KMS-11 (cell line): ENCODE data around the gene ASPHD1.
"Not testable (repeated sequence)": the region's sequence is repeated elsewhere in the genome, so short reads cannot be mapped to it uniquely, and the experiment has no call there.

ENCODE experiments used
- H2AFZ ChIP-seq: fragments of 200-600 bp; sonication (generic); 2 replicates; pipeline ENCODE4 v1.6.1; 2016; ENCODE audit warnings: antibody characterized with exemption, mixed run types, low read depth
- H3K27ac ChIP-seq: fragments of 200-600 bp; sonication (generic); 2 replicates; pipeline ENCODE4 v1.6.1; 2016; ENCODE audit warnings: mild to moderate bottlenecking, mixed run types
- H3K27me3 ChIP-seq: fragments of 200-600 bp; sonication (generic); 2 replicates; pipeline ENCODE4 v1.6.1; 2017; ENCODE audit warnings: mild to moderate bottlenecking, low read depth, mixed run types, moderate library complexity; ENCODE audit not compliant: insufficient read depth
- H3K36me3 ChIP-seq: fragments of 200-600 bp; sonication (generic); 2 replicates; pipeline ENCODE4 v1.6.1; 2017; ENCODE audit warnings: mild to moderate bottlenecking, mixed run types; ENCODE audit not compliant: insufficient read depth
- H3K4me1 ChIP-seq: fragments of 200-600 bp; sonication (generic); 2 replicates; pipeline ENCODE4 v1.6.1; 2016; ENCODE audit warnings: mild to moderate bottlenecking, low read depth, mixed run types; ENCODE audit not compliant: poor library complexity, severe bottlenecking
- H3K4me2 ChIP-seq: fragments of 200-600 bp; sonication (generic); 2 replicates; pipeline ENCODE4 v1.7.0; 2016; ENCODE audit warnings: mild to moderate bottlenecking, mixed run types
- H3K4me3 ChIP-seq: fragments of 200-600 bp; sonication (generic); IDR thresholded peaks from 2 replicates; pipeline ENCODE4 v1.6.1; 2017; ENCODE audit warnings: low read depth, low read length, mixed read lengths; ENCODE audit not compliant: insufficient read depth
- H3K79me2 ChIP-seq: fragments of 200-600 bp; sonication (generic); 2 replicates; pipeline ENCODE4 v1.6.1; 2016; ENCODE audit warnings: low read depth, mixed run types; ENCODE audit not compliant: insufficient read depth
- H3K9ac ChIP-seq: fragments of 200-600 bp; sonication (generic); 2 replicates; pipeline ENCODE4 v1.6.1; 2016; ENCODE audit warnings: mild to moderate bottlenecking, mixed run types
- H4K20me1 ChIP-seq: fragments of 200-600 bp; sonication (generic); 2 replicates; pipeline ENCODE4 v1.6.1; 2016; ENCODE audit warnings: mild to moderate bottlenecking, mixed run types; ENCODE audit not compliant: insufficient read depth
- CTCF ChIP-seq: fragments of 200-600 bp; sonication (generic); conservative IDR thresholded peaks from 2 replicates; pipeline ENCODE4 v1.6.1; 2017; ENCODE audit warnings: low read depth, mild to moderate bottlenecking, antibody characterized with exemption, low read length, moderate library complexity, mixed read lengths

Gene ASPHD1

GRCh38 chr16:29881050-29881449 is 19.2 kb upstream of the ASPHD1 start:
- Histone ChIP-seq H2AFZ (no peak overlapping the region), H3K27me3 (peaks cover 36% of the 10 kb centered on the region; the same call in 1 of the 2 replicates), H3K4me1 (no peaks in the 10 kb centered on the region), H3K4me2 (no peak overlapping the region), H3K79me2 (no peaks in the 10 kb centered on the region), H3K36me3 (no peaks in the 10 kb centered on the region), H3K9ac (no peak overlapping the region), H4K20me1 (no peaks in the 10 kb centered on the region), H3K27ac (no peak overlapping the region), H3K4me3 (no peak overlapping the region)
- no peak for TF ChIP-seq CTCF

- no peaks in the 10 kb centered on the region for H3K36me3 ChIP-seq
- TF ChIP-seq CTCF = no peak
- H3K27me3 ChIP-seq = peaks cover 50% of the 10 kb centered on the region; the same call in 1 of the 2 replicates
- no peak overlapping the region for H3K9ac ChIP-seq
- no peak overlapping the region for H3K27ac ChIP-seq
- H3K79me2 ChIP-seq = no peaks in the 10 kb centered on the region
- H4K20me1 ChIP-seq = no peaks in the 10 kb centered on the region
- H2AFZ ChIP-seq = no peak overlapping the region
- H3K4me3 ChIP-seq = no peak overlapping the region
- H3K4me1 ChIP-seq = no peaks in the 10 kb centered on the region
- no peak overlapping the region for H3K4me2 ChIP-seq
These were observed 16.3 kb upstream of the ASPHD1 start for GRCh38 chr16:29883987-29884386.

- not testable (repeated sequence) for H2AFZ ChIP-seq, H3K27ac ChIP-seq, H3K36me3 ChIP-seq, H3K4me3 ChIP-seq, H3K4me1 ChIP-seq, H3K9ac ChIP-seq, H3K79me2 ChIP-seq, H4K20me1 ChIP-seq, H3K4me2 ChIP-seq
- peaks cover 43% of the 10 kb centered on the region for H3K27me3 ChIP-seq
These were observed 10.9 kb upstream of the ASPHD1 start for GRCh38 chr16:29889372-29889771.

- H3K27ac ChIP-seq = no peak overlapping the region
- no peak overlapping the region for H3K9ac ChIP-seq
- H2AFZ ChIP-seq = no peak overlapping the region
- H3K4me3 ChIP-seq = no peak overlapping the region
- no peak for TF ChIP-seq CTCF
- H3K27me3 ChIP-seq = peaks cover 44% of the 10 kb centered on the region
- no peak overlapping the region for H3K4me2 ChIP-seq
- no peaks in the 10 kb centered on the region for H4K20me1 ChIP-seq
- no peaks in the 10 kb centered on the region for H3K36me3 ChIP-seq
- H3K4me1 ChIP-seq = no peaks in the 10 kb centered on the region
- no peaks in the 10 kb centered on the region for H3K79me2 ChIP-seq
These were observed 8.5 kb upstream of the ASPHD1 start for GRCh38 chr16:29891525-29892457.

- H3K27ac ChIP-seq = no peak overlapping the region
These were observed 7.9 kb upstream of the ASPHD1 start for GRCh38 chr16:29892458-29892813.

More at GRCh38 chr16:29892458-29892813, 7.9 kb upstream of the ASPHD1 start:
- Histone ChIP-seq H3K4me2 (no peak overlapping the region), H3K9ac (no peak overlapping the region), H3K79me2 (no peaks in the 10 kb centered on the region), H3K36me3 (no peaks in the 10 kb centered on the region), H3K27me3 (peaks cover 49% of the 10 kb centered on the region), H3K4me1 (no peaks in the 10 kb centered on the region), H3K4me3 (no peak overlapping the region), H2AFZ (no peak overlapping the region), H4K20me1 (no peaks in the 10 kb centered on the region)
- no peak for TF ChIP-seq CTCF
